Prostate gland (tissue), 2 donors: Measurements from ENCODE around the gene MMP26. TPM values are rescaled to one million over a fixed set of nuclear protein-coding genes. Genes with fewer than 3 reads are reported as not detected.

Experiments used
- DNase-seq: peaks from one replicate; pipeline ENCODE4 v3.0.0-alpha.2; 2019; ENCODE audit warnings: low spot score
- H3K27ac ChIP-seq, 2 donors: fragments of 200-600 bp; sonication (generic); 2 replicates each; pipeline ENCODE4 v1.5.1; 2017 to 2019
- H3K27me3 ChIP-seq: fragments of 200-600 bp; sonication (generic); replicated peaks from 2 replicates; pipeline ENCODE4 v1.5.1; 2019; ENCODE audit not compliant: insufficient read depth
- H3K36me3 ChIP-seq, 2 donors: fragments of 200-600 bp; sonication (generic); 1 replicate in 1 of 2; 2 replicates in 1 of 2; pipeline versions ENCODE4 v1.5.1 to v1.8.1; 2017 to 2019
- H3K4me1 ChIP-seq: fragments of 200-600 bp; sonication (generic); replicated peaks from 2 replicates; pipeline ENCODE4 v1.5.1; 2019
- H3K4me3 ChIP-seq, 2 donors: fragments of 200-600 bp; sonication (generic); 2 replicates each; pipeline ENCODE4 v1.5.1; 2017 to 2019
- H3K9me3 ChIP-seq: fragments of 200-600 bp; sonication (generic); 2 replicates; pipeline ENCODE4 v1.5.1; 2017
- CTCF ChIP-seq, 4 experiments: fragments of 200-600 bp in 2 of 4; fragments of 450-650 bp in 2 of 4; sonication (generic) in 2 of 4; IDR thresholded peaks; 1 replicate in 3 of 4; 2 replicates in 1 of 4; pipeline ENCODE4 v1.5.1; 2016 to 2019; ENCODE audit warnings: antibody characterized with exemption in 4 of 4, mild to moderate bottlenecking in 2 of 4, moderate library complexity in 2 of 4
- POLR2A ChIP-seq: fragments of 450-650 bp; IDR thresholded peaks from one replicate; pipeline ENCODE4 v1.6.1; 2016; ENCODE audit warnings: antibody characterized with exemption, mild to moderate bottlenecking
- POLR2AphosphoS5 ChIP-seq: sonication (generic); formaldehyde crosslinking; IDR thresholded peaks from one replicate; pipeline ENCODE4 v1.6.1; 2017; ENCODE audit warnings: antibody characterized with exemption
- WGBS: methylation state at CpG from one replicate; pipeline ENCODE4 v1.1.5; 2018; 5-methylcytosine and 5-hydroxymethylcytosine counted together
- intact Hi-C: fragments of 100-400 bp; cut with DNase I; formaldehyde crosslinking; loops from one replicate; pipeline ENCODE4 v1.14.2; 2022
- total RNA-seq, 2 donors: library from RNA; depleted of rRNA; stranded (reverse); fragments of >200 nt; gene quantifications; one replicate each; pipeline ENCODE4 v1.1.0, GENCODE V29; 2016

Gene MMP26
- total RNA-seq, 2 donors from 2014 or later = 0.32 TPM; not detected in 1

- intact Hi-C loops = loop anchor here (5.0 kb wide), 1 partner anchor 60 kb away; the partner anchor contains the start of gene OR51D1
- peak; percentile 19 for DNase-seq
- H3K9me3 ChIP-seq = no peaks in the 10 kb centered on the region
Measured at GRCh38 chr11:4697585-4697984, 7.0 kb upstream of the MMP26 start, which contains the start of gene OR51E2. Gene OR51E2 (minus strand): TSS chr11:4697853. CDS start chr11:4682711, 15,142 bp downstream.

GRCh38 chr11:4699697-4700435 is 4.7 kb upstream of the MMP26 start:
- DNase-seq = no peak
- intact Hi-C loops = loop anchor here (5.0 kb wide), 1 partner anchor 63 kb away; the partner anchor contains the start of gene OR51D1
- Histone ChIP-seq H3K36me3 (no peaks in the 10 kb centered on the region), H3K4me1 (peaks cover 5% of the 10 kb centered on the region), H3K27me3 (no peaks in the 10 kb centered on the region), H3K9me3 (no peaks in the 10 kb centered on the region), H3K4me3 (no peak overlapping the region), H3K27ac (peak overlapping the region in 1 of 2 donors; percentile 37)
- 86% methylated on average over 3 of the region's 3 CpGs for WGBS
- no peak for TF ChIP-seq POLR2A
- no peak for TF ChIP-seq CTCF (IDR thresholded peaks at IDR 0.05)
- TF ChIP-seq POLR2AphosphoS5 = no peak

More at GRCh38 chr11:4697585-4697984, 7.0 kb upstream of the MMP26 start, which contains the start of gene OR51E2:
- Histone ChIP-seq H3K27ac (peak within 1 kb of the TSS; percentile 60 to 61), H3K36me3 (no peaks in the 10 kb centered on the region), H3K27me3 (no peaks in the 10 kb centered on the region), H3K4me3 (peak within 1 kb of the TSS; percentile 16 to 28), H3K4me1 (no peaks in the 10 kb centered on the region)
- WGBS = 55% methylated on average over 3 of the region's 3 CpGs
- TF ChIP-seq POLR2AphosphoS5 = peak; percentile 18
- peak in 2 of 4 experiments; percentile 11 to 26 for TF ChIP-seq CTCF (IDR thresholded peaks at IDR 0.05)
- TF ChIP-seq POLR2A = no peak

- Histone ChIP-seq H3K4me3 (no peak overlapping the region), H3K27me3 (no peaks in the 10 kb centered on the region), H3K4me1 (peaks cover 5% of the 10 kb centered on the region), H3K36me3 (no peaks in the 10 kb centered on the region), H3K9me3 (no peaks in the 10 kb centered on the region), H3K27ac (peak overlapping the region in 1 of 2 donors; percentile 37)
- DNase-seq = no peak
- intact Hi-C loops = no loop called here
- TF ChIP-seq POLR2A = no peak
- TF ChIP-seq POLR2AphosphoS5 = peak; percentile 17
- TF ChIP-seq CTCF (IDR thresholded peaks at IDR 0.05) = no peak
- WGBS = 54% methylated on average over 1 of the region's 1 CpG
Measured at GRCh38 chr11:4700436-4700820, 4.2 kb upstream of the MMP26 start.

GRCh38 chr11:4704790-4705334 is 278 bp downstream of the MMP26 start:
- TF ChIP-seq POLR2A (no peak), CTCF (IDR thresholded peaks at IDR 0.05) (no peak), POLR2AphosphoS5 (no peak)
- Histone ChIP-seq H3K4me1 (peaks cover 5% of the 10 kb centered on the region), H3K27me3 (no peaks in the 10 kb centered on the region), H3K9me3 (no peaks in the 10 kb centered on the region), H3K27ac (peak overlapping the region; percentile 40 to 64), H3K36me3 (no peaks in the 10 kb centered on the region), H3K4me3 (no peak overlapping the region)
- 63% methylated on average over 8 of the region's 8 CpGs for WGBS
- intact Hi-C loops = no loop called here
- DNase-seq = no peak
